Astrocyte (in vitro differentiated cells and primary cell): ENCODE data around the gene BRD7. TPM values are rescaled to one million over a fixed set of nuclear protein-coding genes. Genes with fewer than 3 reads are reported as not detected.

Experiments used
- DNase-seq: peaks from one replicate; pipeline ENCODE4 v3.0.0-alpha.2; 2010; ENCODE audit warnings: low read depth
- FAIRE-seq: peaks from 2 replicates; lab custom pipeline; 2011; peaks lifted over from hg19 to GRCh38; lab: Jason Lieb, UNC
- H2AFZ ChIP-seq: 2 replicates; pipeline ENCODE4 v1.6.0; 2012; ENCODE audit warnings: low read depth, low read length, inconsistent platforms
- H3K27ac ChIP-seq: 2 replicates; pipeline ENCODE4 v1.5.1; 2011; ENCODE audit warnings: low read depth, low read length, inconsistent platforms
- H3K27me3 ChIP-seq: 2 replicates; pipeline ENCODE4 v1.6.0; 2011; ENCODE audit warnings: low read length, inconsistent platforms; ENCODE audit not compliant: insufficient read depth
- H3K36me3 ChIP-seq: 2 replicates; pipeline ENCODE4 v1.5.1; 2011; ENCODE audit warnings: low read length, inconsistent platforms; ENCODE audit not compliant: insufficient read depth
- H3K4me1 ChIP-seq: 2 replicates; pipeline ENCODE4 v1.5.1; 2011; ENCODE audit warnings: low read length, inconsistent platforms; ENCODE audit not compliant: insufficient read depth
- H3K4me2 ChIP-seq: 2 replicates; pipeline ENCODE4 v1.6.0; 2012; ENCODE audit warnings: low read length, inconsistent platforms
- H3K4me3 ChIP-seq: 2 replicates; pipeline ENCODE4 v1.5.1; 2011; ENCODE audit warnings: low read depth, mild to moderate bottlenecking, low read length, inconsistent platforms; ENCODE audit not compliant: insufficient read depth
- H3K79me2 ChIP-seq: 2 replicates; pipeline ENCODE4 v1.6.0; 2012; ENCODE audit warnings: mild to moderate bottlenecking, low read length, inconsistent platforms; ENCODE audit not compliant: insufficient read depth
- H3K9ac ChIP-seq: 2 replicates; pipeline ENCODE4 v1.6.0; 2012; ENCODE audit warnings: mild to moderate bottlenecking, low read length, inconsistent platforms
- H3K9me3 ChIP-seq: 2 replicates; pipeline ENCODE4 v1.5.1; 2012; ENCODE audit warnings: low read depth, mild to moderate bottlenecking, low read length, inconsistent platforms; ENCODE audit not compliant: insufficient read depth
- H4K20me1 ChIP-seq: 2 replicates; pipeline ENCODE4 v1.6.0; 2012; ENCODE audit warnings: low read length, inconsistent platforms; ENCODE audit not compliant: insufficient read depth
- H3K27ac Mint-ChIP-seq: one replicate; pipeline ENCODE4 v1.8.0; 2021; ENCODE audit warnings: mild to moderate bottlenecking, mixed read lengths; ENCODE audit not compliant: unreplicated experiment
- H3K27me3 Mint-ChIP-seq: one replicate; pipeline ENCODE4 v1.8.0; 2021; ENCODE audit warnings: low read depth, mixed read lengths; ENCODE audit not compliant: unreplicated experiment
- H3K36me3 Mint-ChIP-seq: one replicate; pipeline ENCODE4 v1.8.0; 2021; ENCODE audit warnings: low read depth, mixed read lengths; ENCODE audit not compliant: unreplicated experiment
- H3K4me1 Mint-ChIP-seq: one replicate; pipeline ENCODE4 v1.8.0; 2021; ENCODE audit warnings: low read depth, mixed read lengths; ENCODE audit not compliant: unreplicated experiment
- H3K4me3 Mint-ChIP-seq: one replicate; pipeline ENCODE4 v1.8.0; 2021; ENCODE audit warnings: mild to moderate bottlenecking, moderate library complexity, mixed read lengths; ENCODE audit not compliant: unreplicated experiment
- H3K9me3 Mint-ChIP-seq: one replicate; pipeline ENCODE4 v1.8.0; 2021; ENCODE audit warnings: mild to moderate bottlenecking, mixed read lengths; ENCODE audit not compliant: unreplicated experiment
- EZH2 ChIP-seq: IDR thresholded peaks from 2 replicates; pipeline ENCODE4 v1.6.1; 2012; ENCODE audit warnings: mild to moderate bottlenecking, low read length, inconsistent platforms; ENCODE audit not compliant: insufficient read depth
- total RNA-seq: library from RNA; stranded (reverse); gene quantifications from 2 replicates; pipeline ENCODE4 v1.2.1, GENCODE V29; 2021
- TF ChIP-seq, protein P1 (sequence below): IDR thresholded peaks from 2 replicates; pipeline ENCODE4 v1.5.1; 2011; ENCODE audit warnings: low read depth, mild to moderate bottlenecking, inconsistent platforms, low read length, moderate library complexity; ENCODE audit not compliant: insufficient read depth

BRD7 gene
- total RNA-seq, 1 donor from 2014 or later, result 58.5 TPM

- Mint-ChIP-seq H3K4me3 (no peak overlapping the region), H3K4me1 (peaks cover 7% of the 10 kb centered on the region), H3K27ac (no peak overlapping the region), H3K36me3 (peaks cover 7% of the 10 kb centered on the region), H3K9me3 (peaks cover 5% of the 10 kb centered on the region), H3K27me3 (no peaks in the 10 kb centered on the region)
- FAIRE-seq (no peak), DNase-seq (no peak)
- H3K9ac ChIP-seq, result no peak overlapping the region
- peaks cover 6% of the 10 kb centered on the region for H3K79me2 ChIP-seq
- H3K4me2 ChIP-seq, result no peak overlapping the region
- H4K20me1 ChIP-seq, result peaks cover 81% of the 10 kb centered on the region
- no peaks in the 10 kb centered on the region for H3K27me3 ChIP-seq
- no peak overlapping the region for H3K27ac ChIP-seq
- no peak overlapping the region for H3K4me3 ChIP-seq
- H3K4me1 ChIP-seq, result no peaks in the 10 kb centered on the region
- TF ChIP-seq EZH2, result no peak
- TF ChIP-seq, protein P1, sequence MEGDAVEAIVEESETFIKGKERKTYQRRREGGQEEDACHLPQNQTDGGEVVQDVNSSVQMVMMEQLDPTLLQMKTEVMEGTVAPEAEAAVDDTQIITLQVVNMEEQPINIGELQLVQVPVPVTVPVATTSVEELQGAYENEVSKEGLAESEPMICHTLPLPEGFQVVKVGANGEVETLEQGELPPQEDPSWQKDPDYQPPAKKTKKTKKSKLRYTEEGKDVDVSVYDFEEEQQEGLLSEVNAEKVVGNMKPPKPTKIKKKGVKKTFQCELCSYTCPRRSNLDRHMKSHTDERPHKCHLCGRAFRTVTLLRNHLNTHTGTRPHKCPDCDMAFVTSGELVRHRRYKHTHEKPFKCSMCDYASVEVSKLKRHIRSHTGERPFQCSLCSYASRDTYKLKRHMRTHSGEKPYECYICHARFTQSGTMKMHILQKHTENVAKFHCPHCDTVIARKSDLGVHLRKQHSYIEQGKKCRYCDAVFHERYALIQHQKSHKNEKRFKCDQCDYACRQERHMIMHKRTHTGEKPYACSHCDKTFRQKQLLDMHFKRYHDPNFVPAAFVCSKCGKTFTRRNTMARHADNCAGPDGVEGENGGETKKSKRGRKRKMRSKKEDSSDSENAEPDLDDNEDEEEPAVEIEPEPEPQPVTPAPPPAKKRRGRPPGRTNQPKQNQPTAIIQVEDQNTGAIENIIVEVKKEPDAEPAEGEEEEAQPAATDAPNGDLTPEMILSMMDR, result no peak
- H2AFZ ChIP-seq, result no peak overlapping the region
- H3K36me3 ChIP-seq, result no peaks in the 10 kb centered on the region
- H3K9me3 ChIP-seq, result no peaks in the 10 kb centered on the region
Observed at GRCh38 chr16:50276801-50277555, 91.8 kb downstream of the BRD7 start.

GRCh38 chr16:50276326-50276640, 92.5 kb downstream of the BRD7 start:
- Mint-ChIP-seq H3K27ac (no peak overlapping the region), H3K4me1 (peaks cover 7% of the 10 kb centered on the region), H3K9me3 (peaks cover 5% of the 10 kb centered on the region), H3K36me3 (peaks cover 7% of the 10 kb centered on the region), H3K4me3 (no peak overlapping the region), H3K27me3 (no peaks in the 10 kb centered on the region)
- Histone ChIP-seq H3K27ac (no peak overlapping the region), H3K4me2 (no peak overlapping the region), H3K36me3 (no peaks in the 10 kb centered on the region), H3K9ac (no peak overlapping the region), H3K27me3 (no peaks in the 10 kb centered on the region), H4K20me1 (peaks cover 74% of the 10 kb centered on the region), H3K4me1 (no peaks in the 10 kb centered on the region), H2AFZ (no peak overlapping the region), H3K4me3 (no peak overlapping the region), H3K79me2 (peaks cover 6% of the 10 kb centered on the region), H3K9me3 (no peaks in the 10 kb centered on the region)
- TF ChIP-seq, protein P1, result no peak
- no peak for TF ChIP-seq EZH2
- no peak for FAIRE-seq
- no peak for DNase-seq
